SK-N-MC (cell line): Measurements from ENCODE around the gene RMI2.

Experiments
- DNase-seq: peaks from one replicate; pipeline ENCODE4 v3.0.0-alpha.2; 2011; ENCODE audit warnings: low read depth, low spot score
- H3K27ac ChIP-seq: fragments of 200-600 bp; sonication (generic); 2 replicates; pipeline ENCODE4 v1.5.1; 2016; ENCODE audit warnings: mixed run types
- H3K36me3 ChIP-seq: fragments of 200-600 bp; sonication (generic); 2 replicates; pipeline ENCODE4 v1.6.1; 2017; ENCODE audit warnings: antibody characterized with exemption, low read length, mixed read lengths; ENCODE audit not compliant: insufficient read depth
- H3K4me3 ChIP-seq: fragments of 200-600 bp; sonication (generic); 2 replicates; pipeline ENCODE4 v1.5.1; 2016
- H3K9ac ChIP-seq: fragments of 200-600 bp; sonication (generic); 2 replicates; pipeline ENCODE4 v1.8.0; 2017; ENCODE audit warnings: mixed run types, mixed read lengths; ENCODE audit not compliant: insufficient read length
- H3K9me3 ChIP-seq: fragments of 200-600 bp; sonication (generic); 2 replicates; pipeline ENCODE4 v1.6.1; 2017; ENCODE audit warnings: low read depth, mild to moderate bottlenecking, antibody characterized with exemption, low read length, moderate library complexity, mixed read lengths
- EZH2 ChIP-seq: fragments of 200-600 bp; sonication (generic); IDR thresholded peaks from one replicate; pipeline ENCODE4 v1.6.1; 2017; ENCODE audit warnings: antibody characterized with exemption
- FOXP2 ChIP-seq: optimal IDR thresholded peaks from 2 replicates; pipeline ENCODE3; 2011; ENCODE audit warnings: mild to moderate bottlenecking, moderate library complexity; ENCODE audit not compliant: insufficient read depth; ENCODE audit errors: extremely low read length, control extremely low read depth
- POLR2AphosphoS5 ChIP-seq: IDR thresholded peaks from 2 replicates; pipeline ENCODE4 v1.6.1; 2012; ENCODE audit warnings: mild to moderate bottlenecking, low read depth, low read length, borderline replicate concordance

The RMI2 gene

DNA sequence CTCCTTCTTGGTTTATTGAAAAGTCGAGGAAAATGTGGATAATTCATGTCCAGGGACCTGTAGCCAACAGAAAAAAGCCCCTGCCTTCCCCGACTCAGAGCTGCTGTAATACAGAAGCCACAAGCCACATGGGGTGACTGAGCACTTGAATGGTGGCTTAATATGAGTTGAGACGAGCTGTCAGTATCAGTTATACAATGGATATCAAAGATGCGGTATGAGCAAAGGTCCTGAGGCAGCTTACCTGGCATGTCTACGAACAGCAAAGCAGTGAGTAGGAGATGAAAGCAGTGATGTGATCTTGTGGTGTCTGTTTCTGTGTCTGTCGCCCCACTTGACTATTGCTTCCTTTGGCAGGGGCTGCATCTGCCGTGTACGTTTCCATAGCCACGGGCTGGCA, 12.2 kb upstream of the RMI2 start:
- Histone ChIP-seq H3K27ac (no peak overlapping the region), H3K9me3 (no peaks in the 10 kb centered on the region), H3K36me3 (no peaks in the 10 kb centered on the region), H3K9ac (no peak overlapping the region), H3K4me3 (no peak overlapping the region)
- TF ChIP-seq EZH2: no peak
- TF ChIP-seq FOXP2: no peak
- no peak for TF ChIP-seq POLR2AphosphoS5
- DNase-seq: no peak

DNA sequence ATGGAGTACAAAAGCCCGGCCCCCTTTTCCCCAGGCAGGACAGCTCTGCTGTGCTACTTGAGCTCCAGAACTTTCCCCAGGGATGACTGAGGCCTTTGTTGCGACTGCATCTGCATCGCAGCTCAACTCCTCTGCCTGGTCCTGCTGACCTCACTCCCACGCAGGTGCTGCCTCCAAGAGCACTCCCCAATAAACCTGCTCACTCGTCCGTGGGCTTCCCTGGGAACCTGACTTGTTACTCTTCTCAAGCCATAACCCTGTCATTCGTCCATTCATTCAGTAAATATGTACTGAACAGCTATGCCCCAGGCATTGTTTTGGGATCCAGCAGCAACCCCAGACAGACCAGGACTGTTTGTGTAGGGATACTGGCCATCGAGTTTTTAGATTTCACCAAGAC, 11.6 kb upstream of the RMI2 start:
- Histone ChIP-seq H3K9ac (no peak overlapping the region), H3K9me3 (no peaks in the 10 kb centered on the region), H3K27ac (no peak overlapping the region), H3K36me3 (no peaks in the 10 kb centered on the region), H3K4me3 (no peak overlapping the region)
- no peak for DNase-seq
- TF ChIP-seq POLR2AphosphoS5 (no peak), EZH2 (no peak), FOXP2 (no peak)

- Histone ChIP-seq H3K9ac (no peak overlapping the region), H3K9me3 (no peaks in the 10 kb centered on the region), H3K36me3 (no peaks in the 10 kb centered on the region), H3K27ac (no peak overlapping the region), H3K4me3 (no peak overlapping the region)
- DNase-seq: no peak
- TF ChIP-seq POLR2AphosphoS5 (no peak), FOXP2 (no peak), EZH2 (no peak)
Measured at GRCh38 chr16:11334831-11335404, 10.3 kb upstream of the RMI2 start.

DNA sequence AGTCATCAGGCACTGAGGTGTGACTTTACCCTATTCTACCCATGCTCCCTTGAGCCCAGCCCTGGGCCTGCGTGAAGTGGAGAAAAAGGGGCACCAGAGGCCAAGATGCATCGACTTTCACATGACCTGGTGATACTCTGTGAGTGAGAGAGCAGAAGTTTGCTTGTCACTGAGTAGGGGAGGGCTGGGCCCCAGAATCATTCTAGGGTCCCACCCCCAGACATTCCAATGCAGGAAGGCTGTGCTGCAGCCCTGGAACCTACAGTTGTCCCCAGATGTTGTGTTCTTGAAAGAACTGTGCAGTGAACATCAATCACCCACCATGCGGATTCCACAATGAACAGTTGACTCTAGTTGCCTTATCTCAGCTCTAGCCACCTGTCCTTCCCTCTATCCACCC, 6.2 kb upstream of the RMI2 start:
- H3K9ac ChIP-seq: no peak overlapping the region
- H3K27ac ChIP-seq: no peak overlapping the region
- DNase-seq: no peak
- no peaks in the 10 kb centered on the region for H3K9me3 ChIP-seq
- H3K4me3 ChIP-seq: no peak overlapping the region
- no peaks in the 10 kb centered on the region for H3K36me3 ChIP-seq
- TF ChIP-seq POLR2AphosphoS5 (no peak), EZH2 (no peak), FOXP2 (no peak)

GRCh38 chr16:11340710-11341109, 4.5 kb upstream of the RMI2 start:
- peak overlapping the region; percentile 6 for H3K9ac ChIP-seq
- H3K27ac ChIP-seq: peak overlapping the region; percentile 57
- no peak for DNase-seq
- no peaks in the 10 kb centered on the region for H3K36me3 ChIP-seq
- 0 out of 2 replicates have a peak overlapping the region, but pooled peaks have one; percentile 42 for H3K4me3 ChIP-seq
- TF ChIP-seq FOXP2: no peak
- no peak for TF ChIP-seq EZH2
- TF ChIP-seq POLR2AphosphoS5: no peak
- H3K9me3 ChIP-seq: no peaks in the 10 kb centered on the region

- H3K27ac ChIP-seq: no peak overlapping the region
- H3K36me3 ChIP-seq: no peaks in the 10 kb centered on the region
- DNase-seq: no peak
- no peak overlapping the region for H3K9ac ChIP-seq
- TF ChIP-seq POLR2AphosphoS5: no peak
- TF ChIP-seq EZH2: no peak
- TF ChIP-seq FOXP2: no peak
- no peak overlapping the region for H3K4me3 ChIP-seq
- no peaks in the 10 kb centered on the region for H3K9me3 ChIP-seq
Measured at GRCh38 chr16:11341371-11341770, 3.9 kb upstream of the RMI2 start.

- no peaks in the 10 kb centered on the region for H3K36me3 ChIP-seq
- no peak for DNase-seq
- no peak overlapping the region for H3K4me3 ChIP-seq
- H3K9ac ChIP-seq: no peak overlapping the region
- TF ChIP-seq EZH2: no peak
- TF ChIP-seq FOXP2: no peak
- no peak for TF ChIP-seq POLR2AphosphoS5
- no peak overlapping the region for H3K27ac ChIP-seq
- H3K9me3 ChIP-seq: no peaks in the 10 kb centered on the region
Measured at GRCh38 chr16:11342021-11342855, 3.0 kb upstream of the RMI2 start.

DNA sequence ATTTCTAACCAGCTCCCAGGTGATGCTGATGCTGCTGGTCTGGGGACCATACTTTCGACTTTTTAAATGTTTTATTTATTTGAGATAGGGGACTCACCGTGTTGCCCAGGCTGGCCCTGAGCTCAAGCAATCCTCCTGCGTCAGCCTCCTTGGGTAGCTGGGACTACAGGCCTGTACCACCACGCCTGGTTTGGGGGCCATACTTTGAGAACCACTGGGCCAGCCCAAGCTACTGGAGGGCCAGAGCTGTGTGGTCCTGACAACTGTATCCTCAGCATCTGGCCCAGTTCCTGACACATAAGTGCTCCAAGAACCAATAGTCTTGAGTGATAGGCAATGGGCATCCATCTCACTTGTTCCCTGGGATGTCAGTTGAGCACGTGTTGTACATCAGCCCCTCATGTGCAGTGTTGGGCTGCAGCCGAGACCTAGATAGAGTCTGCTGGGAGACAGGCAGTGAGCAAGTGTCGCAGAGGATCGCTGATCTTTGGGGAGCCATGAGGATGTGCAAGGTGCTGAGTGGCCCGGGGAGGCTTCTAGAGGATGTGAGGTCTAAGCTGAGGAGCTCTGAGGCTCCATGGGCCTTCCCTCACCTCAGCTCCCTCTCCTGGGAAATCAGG, 1.6 kb downstream of the RMI2 start:
- H3K27ac ChIP-seq: no peak overlapping the region
- no peaks in the 10 kb centered on the region for H3K36me3 ChIP-seq
- no peaks in the 10 kb centered on the region for H3K9me3 ChIP-seq
- DNase-seq: no peak
- no peak overlapping the region for H3K9ac ChIP-seq
- TF ChIP-seq FOXP2 (no peak), POLR2AphosphoS5 (no peak), EZH2 (no peak)
- no peak overlapping the region; the same call in 1 of the 2 replicates for H3K4me3 ChIP-seq

DNA sequence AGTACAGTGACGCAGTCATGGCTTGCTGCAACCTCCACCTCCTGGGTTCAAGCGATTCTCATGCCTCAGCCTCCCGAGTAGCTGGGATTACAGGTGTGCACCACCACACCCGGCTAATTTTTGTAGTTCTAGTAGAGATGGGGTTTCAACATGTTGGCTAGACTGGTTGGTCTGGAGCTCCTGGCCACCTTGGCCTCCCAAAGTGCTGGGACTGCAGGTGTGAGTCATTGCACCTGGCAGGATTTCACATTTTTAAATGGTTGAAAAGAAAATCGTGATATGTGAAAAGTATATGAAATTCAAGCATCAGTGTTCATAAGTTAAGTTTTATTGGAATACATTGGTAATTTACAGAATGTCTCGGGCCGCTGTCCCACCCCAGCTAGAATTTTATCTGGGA, 2.6 kb downstream of the RMI2 start:
- Histone ChIP-seq H3K4me3 (no peak overlapping the region), H3K36me3 (peaks cover under 1% of the 10 kb centered on the region; the same call in 1 of the 2 replicates), H3K27ac (no peak overlapping the region), H3K9ac (no peak overlapping the region), H3K9me3 (no peaks in the 10 kb centered on the region)
- no peak for TF ChIP-seq EZH2
- no peak for TF ChIP-seq FOXP2
- TF ChIP-seq POLR2AphosphoS5: no peak
- DNase-seq: no peak
